ENCODE measurements around the gene TMEM181.

DNA sequence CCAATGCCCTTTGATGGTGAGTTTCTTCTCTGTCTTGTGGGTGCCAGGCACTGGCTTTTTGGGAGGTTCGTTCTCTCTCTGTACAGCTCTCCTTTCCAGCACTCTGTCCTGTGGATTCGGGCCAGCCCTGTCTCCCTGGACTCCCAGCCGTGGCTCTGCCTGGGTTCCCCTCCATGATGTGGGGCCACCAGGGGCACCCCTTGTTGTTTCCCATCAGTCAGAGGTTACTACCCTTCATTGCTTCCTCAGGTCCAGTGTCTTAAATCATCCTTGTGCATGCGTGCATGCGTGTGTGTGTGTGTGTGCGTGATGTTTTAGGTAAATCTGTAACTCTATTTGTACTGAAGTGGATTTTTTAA, 44.1 kb downstream of the TMEM181 start:
- TF ChIP-seq, protein P1, sequence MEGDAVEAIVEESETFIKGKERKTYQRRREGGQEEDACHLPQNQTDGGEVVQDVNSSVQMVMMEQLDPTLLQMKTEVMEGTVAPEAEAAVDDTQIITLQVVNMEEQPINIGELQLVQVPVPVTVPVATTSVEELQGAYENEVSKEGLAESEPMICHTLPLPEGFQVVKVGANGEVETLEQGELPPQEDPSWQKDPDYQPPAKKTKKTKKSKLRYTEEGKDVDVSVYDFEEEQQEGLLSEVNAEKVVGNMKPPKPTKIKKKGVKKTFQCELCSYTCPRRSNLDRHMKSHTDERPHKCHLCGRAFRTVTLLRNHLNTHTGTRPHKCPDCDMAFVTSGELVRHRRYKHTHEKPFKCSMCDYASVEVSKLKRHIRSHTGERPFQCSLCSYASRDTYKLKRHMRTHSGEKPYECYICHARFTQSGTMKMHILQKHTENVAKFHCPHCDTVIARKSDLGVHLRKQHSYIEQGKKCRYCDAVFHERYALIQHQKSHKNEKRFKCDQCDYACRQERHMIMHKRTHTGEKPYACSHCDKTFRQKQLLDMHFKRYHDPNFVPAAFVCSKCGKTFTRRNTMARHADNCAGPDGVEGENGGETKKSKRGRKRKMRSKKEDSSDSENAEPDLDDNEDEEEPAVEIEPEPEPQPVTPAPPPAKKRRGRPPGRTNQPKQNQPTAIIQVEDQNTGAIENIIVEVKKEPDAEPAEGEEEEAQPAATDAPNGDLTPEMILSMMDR (IDR thresholded peaks at IDR 0.05) = no peak
- no peak for TF ChIP-seq EZH2phosphoT487 (IDR thresholded peaks at IDR 0.05)
